SK-N-SH treated with all-trans-retinoic acid at 6 μM for 48 hours (cell line): ENCODE data around the gene MRTFA.

Experiments used
- ATAC-seq: fragments of 200-7000 bp; cut with Tn5 transposase; 3 replicates; pipeline ENCODE4 v1.9.1; 2020; ENCODE audit warnings: mild to moderate bottlenecking, moderate library complexity
- ARNTL ChIP-seq: fragments of 450-650 bp; formaldehyde crosslinking; IDR thresholded peaks from 2 replicates; pipeline ENCODE4 v1.5.0; 2020; ENCODE audit warnings: low read depth, mild to moderate bottlenecking, moderate library complexity, borderline replicate concordance
- BACH2 ChIP-seq: fragments of 250-450 bp; sonication (Bioruptor Pico); IDR thresholded peaks from 2 replicates; pipeline ENCODE4 v1.9.0; 2021; ENCODE audit warnings: mild to moderate bottlenecking, borderline replicate concordance
- CSDC2 ChIP-seq: fragments of 250-450 bp; sonication (Bioruptor Pico); IDR thresholded peaks from 2 replicates; pipeline ENCODE4 v1.5.0; 2020; ENCODE audit warnings: mild to moderate bottlenecking, moderate library complexity
- ESRRG ChIP-seq: fragments of 250-450 bp; sonication (Bioruptor Pico); IDR thresholded peaks from 2 replicates; pipeline ENCODE4 v1.6.1; 2021; ENCODE audit warnings: mild to moderate bottlenecking
- GLIS3 ChIP-seq: fragments of 250-450 bp; sonication (Bioruptor Pico); IDR thresholded peaks from 2 replicates; pipeline ENCODE4 v1.5.0; 2020; ENCODE audit warnings: mild to moderate bottlenecking, moderate library complexity
- ISL1 ChIP-seq: fragments of 250-450 bp; sonication (Bioruptor Pico); IDR thresholded peaks from 2 replicates; pipeline ENCODE4 v2.1.2; 2022; ENCODE audit warnings: mild to moderate bottlenecking, moderate library complexity
- OSR1 ChIP-seq: fragments of 250-450 bp; sonication (Bioruptor Pico); IDR thresholded peaks from 2 replicates; pipeline ENCODE4 v1.8.0; 2022; ENCODE audit warnings: moderate library complexity, mild to moderate bottlenecking, inconsistent platforms
- PPARA ChIP-seq: fragments of 250-450 bp; sonication (Bioruptor Pico); IDR thresholded peaks from 2 replicates; pipeline ENCODE4 v1.5.0; 2020; ENCODE audit warnings: mild to moderate bottlenecking, borderline replicate concordance
- RARB ChIP-seq: fragments of 250-450 bp; sonication (Bioruptor Pico); IDR thresholded peaks from 2 replicates; pipeline ENCODE4 v1.8.0; 2021; ENCODE audit warnings: mild to moderate bottlenecking, moderate library complexity
- SNAI2 ChIP-seq: fragments of 250-450 bp; sonication (Bioruptor Pico); IDR thresholded peaks from 2 replicates; pipeline ENCODE4 v1.5.0; 2020; ENCODE audit warnings: mild to moderate bottlenecking, moderate library complexity
- TCF4 ChIP-seq: fragments of 250-450 bp; sonication (Bioruptor Pico); IDR thresholded peaks from 2 replicates; pipeline ENCODE4 v1.8.0; 2021; ENCODE audit warnings: mild to moderate bottlenecking, moderate library complexity, borderline replicate concordance
- TOX ChIP-seq: fragments of 250-450 bp; sonication (Bioruptor Pico); IDR thresholded peaks from 2 replicates; pipeline ENCODE4 v1.8.0; 2021; ENCODE audit warnings: mild to moderate bottlenecking, moderate library complexity, borderline replicate concordance
- ZC3H10 ChIP-seq: fragments of 250-450 bp; sonication (Bioruptor Pico); IDR thresholded peaks from 2 replicates; pipeline ENCODE4 v1.5.1; 2021; ENCODE audit warnings: mild to moderate bottlenecking, moderate library complexity
- ZFP3 ChIP-seq: fragments of 250-450 bp; sonication (Bioruptor Pico); IDR thresholded peaks from 2 replicates; pipeline ENCODE4 v1.5.0; 2020; ENCODE audit warnings: mild to moderate bottlenecking, moderate library complexity
- ZFP30 ChIP-seq: fragments of 450-650 bp; formaldehyde crosslinking; IDR thresholded peaks from 2 replicates; pipeline ENCODE4 v1.5.0; 2022; ENCODE audit warnings: mild to moderate bottlenecking, moderate library complexity
- ZNF565 ChIP-seq: fragments of 450-650 bp; formaldehyde crosslinking; conservative IDR thresholded peaks from 2 replicates; pipeline ENCODE4 v1.5.0; 2020; ENCODE audit warnings: low read depth, mild to moderate bottlenecking, moderate library complexity
- ZNF70 ChIP-seq: fragments of 450-650 bp; formaldehyde crosslinking; IDR thresholded peaks from 2 replicates; pipeline ENCODE4 v1.5.0; 2020; ENCODE audit warnings: mild to moderate bottlenecking, moderate library complexity
- ZNF8 ChIP-seq: fragments of 450-650 bp; formaldehyde crosslinking; IDR thresholded peaks from 2 replicates; pipeline ENCODE4 v1.5.0; 2020; ENCODE audit warnings: mild to moderate bottlenecking, moderate library complexity
- TF ChIP-seq, protein P1 (sequence below): fragments of 250-450 bp; sonication (Bioruptor Pico); IDR thresholded peaks from 2 replicates; pipeline ENCODE4 v1.8.0; 2021; ENCODE audit warnings: low read depth, mild to moderate bottlenecking, moderate library complexity, borderline replicate concordance
- TF ChIP-seq, protein P2 (sequence below): fragments of 250-450 bp; sonication (Bioruptor Pico); IDR thresholded peaks from 2 replicates; pipeline ENCODE4 v1.5.0; 2020; ENCODE audit warnings: mild to moderate bottlenecking, moderate library complexity
- TF ChIP-seq, protein P3 (sequence below): fragments of 250-450 bp; sonication (Bioruptor Pico); IDR thresholded peaks from 2 replicates; pipeline ENCODE4 v1.5.1; 2021; ENCODE audit warnings: mild to moderate bottlenecking, moderate library complexity
- TF ChIP-seq, protein P4 (sequence below): fragments of 250-450 bp; sonication (Bioruptor Pico); IDR thresholded peaks from 2 replicates; pipeline ENCODE4 v1.5.1; 2020; ENCODE audit warnings: low read depth, mild to moderate bottlenecking, moderate library complexity
- TF ChIP-seq, protein P5 (sequence below): fragments of 250-450 bp; sonication (Bioruptor Pico); IDR thresholded peaks from 2 replicates; pipeline ENCODE4 v1.8.0; 2020; ENCODE audit warnings: mild to moderate bottlenecking, moderate library complexity, borderline replicate concordance

Gene MRTFA

DNA sequence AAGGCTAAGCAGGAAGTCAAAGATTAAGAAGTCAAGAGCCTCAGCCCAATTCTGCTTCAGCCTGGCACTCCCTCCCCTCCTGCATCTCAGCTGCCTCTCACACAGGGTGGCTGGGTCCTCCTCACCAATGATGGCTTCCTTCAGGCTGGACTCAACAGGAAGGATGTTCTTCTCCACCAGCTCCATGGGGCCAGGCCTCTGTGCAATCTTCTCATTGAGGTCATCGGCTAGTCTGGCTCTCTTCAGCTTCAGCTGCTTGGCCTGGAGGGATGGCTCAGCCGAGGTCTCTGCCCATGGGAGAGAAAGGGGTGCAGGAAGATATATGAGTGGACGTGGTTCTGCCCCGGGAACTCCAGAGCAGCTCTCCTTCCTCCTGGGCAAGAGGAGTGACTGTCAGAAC is 207.0 kb downstream of the MRTFA start:
- no peak for ATAC-seq
- TF ChIP-seq, protein P1, sequence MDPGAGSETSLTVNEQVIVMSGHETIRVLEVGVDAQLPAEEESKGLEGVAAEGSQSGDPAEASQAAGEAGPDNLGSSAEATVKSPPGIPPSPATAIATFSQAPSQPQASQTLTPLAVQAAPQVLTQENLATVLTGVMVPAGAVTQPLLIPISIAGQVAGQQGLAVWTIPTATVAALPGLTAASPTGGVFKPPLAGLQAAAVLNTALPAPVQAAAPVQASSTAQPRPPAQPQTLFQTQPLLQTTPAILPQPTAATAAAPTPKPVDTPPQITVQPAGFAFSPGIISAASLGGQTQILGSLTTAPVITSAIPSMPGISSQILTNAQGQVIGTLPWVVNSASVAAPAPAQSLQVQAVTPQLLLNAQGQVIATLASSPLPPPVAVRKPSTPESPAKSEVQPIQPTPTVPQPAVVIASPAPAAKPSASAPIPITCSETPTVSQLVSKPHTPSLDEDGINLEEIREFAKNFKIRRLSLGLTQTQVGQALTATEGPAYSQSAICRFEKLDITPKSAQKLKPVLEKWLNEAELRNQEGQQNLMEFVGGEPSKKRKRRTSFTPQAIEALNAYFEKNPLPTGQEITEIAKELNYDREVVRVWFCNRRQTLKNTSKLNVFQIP, result no peak
- TF ChIP-seq ZNF8 (CRISPR knock-in tag) (no peak), ARNTL (CRISPR knock-in tag) (no peak), CSDC2 (CRISPR knock-in tag) (no peak), OSR1 (CRISPR knock-in tag) (no peak)
- TF ChIP-seq, protein P2, sequence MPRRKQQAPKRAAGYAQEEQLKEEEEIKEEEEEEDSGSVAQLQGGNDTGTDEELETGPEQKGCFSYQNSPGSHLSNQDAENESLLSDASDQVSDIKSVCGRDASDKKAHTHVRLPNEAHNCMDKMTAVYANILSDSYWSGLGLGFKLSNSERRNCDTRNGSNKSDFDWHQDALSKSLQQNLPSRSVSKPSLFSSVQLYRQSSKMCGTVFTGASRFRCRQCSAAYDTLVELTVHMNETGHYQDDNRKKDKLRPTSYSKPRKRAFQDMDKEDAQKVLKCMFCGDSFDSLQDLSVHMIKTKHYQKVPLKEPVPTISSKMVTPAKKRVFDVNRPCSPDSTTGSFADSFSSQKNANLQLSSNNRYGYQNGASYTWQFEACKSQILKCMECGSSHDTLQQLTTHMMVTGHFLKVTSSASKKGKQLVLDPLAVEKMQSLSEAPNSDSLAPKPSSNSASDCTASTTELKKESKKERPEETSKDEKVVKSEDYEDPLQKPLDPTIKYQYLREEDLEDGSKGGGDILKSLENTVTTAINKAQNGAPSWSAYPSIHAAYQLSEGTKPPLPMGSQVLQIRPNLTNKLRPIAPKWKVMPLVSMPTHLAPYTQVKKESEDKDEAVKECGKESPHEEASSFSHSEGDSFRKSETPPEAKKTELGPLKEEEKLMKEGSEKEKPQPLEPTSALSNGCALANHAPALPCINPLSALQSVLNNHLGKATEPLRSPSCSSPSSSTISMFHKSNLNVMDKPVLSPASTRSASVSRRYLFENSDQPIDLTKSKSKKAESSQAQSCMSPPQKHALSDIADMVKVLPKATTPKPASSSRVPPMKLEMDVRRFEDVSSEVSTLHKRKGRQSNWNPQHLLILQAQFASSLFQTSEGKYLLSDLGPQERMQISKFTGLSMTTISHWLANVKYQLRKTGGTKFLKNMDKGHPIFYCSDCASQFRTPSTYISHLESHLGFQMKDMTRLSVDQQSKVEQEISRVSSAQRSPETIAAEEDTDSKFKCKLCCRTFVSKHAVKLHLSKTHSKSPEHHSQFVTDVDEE (CRISPR knock-in tag), result no peak
- TF ChIP-seq, protein P3, sequence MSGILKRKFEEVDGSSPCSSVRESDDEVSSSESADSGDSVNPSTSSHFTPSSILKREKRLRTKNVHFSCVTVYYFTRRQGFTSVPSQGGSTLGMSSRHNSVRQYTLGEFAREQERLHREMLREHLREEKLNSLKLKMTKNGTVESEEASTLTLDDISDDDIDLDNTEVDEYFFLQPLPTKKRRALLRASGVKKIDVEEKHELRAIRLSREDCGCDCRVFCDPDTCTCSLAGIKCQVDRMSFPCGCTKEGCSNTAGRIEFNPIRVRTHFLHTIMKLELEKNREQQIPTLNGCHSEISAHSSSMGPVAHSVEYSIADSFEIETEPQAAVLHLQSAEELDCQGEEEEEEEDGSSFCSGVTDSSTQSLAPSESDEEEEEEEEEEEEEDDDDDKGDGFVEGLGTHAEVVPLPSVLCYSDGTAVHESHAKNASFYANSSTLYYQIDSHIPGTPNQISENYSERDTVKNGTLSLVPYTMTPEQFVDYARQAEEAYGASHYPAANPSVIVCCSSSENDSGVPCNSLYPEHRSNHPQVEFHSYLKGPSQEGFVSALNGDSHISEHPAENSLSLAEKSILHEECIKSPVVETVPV, result no peak

DNA sequence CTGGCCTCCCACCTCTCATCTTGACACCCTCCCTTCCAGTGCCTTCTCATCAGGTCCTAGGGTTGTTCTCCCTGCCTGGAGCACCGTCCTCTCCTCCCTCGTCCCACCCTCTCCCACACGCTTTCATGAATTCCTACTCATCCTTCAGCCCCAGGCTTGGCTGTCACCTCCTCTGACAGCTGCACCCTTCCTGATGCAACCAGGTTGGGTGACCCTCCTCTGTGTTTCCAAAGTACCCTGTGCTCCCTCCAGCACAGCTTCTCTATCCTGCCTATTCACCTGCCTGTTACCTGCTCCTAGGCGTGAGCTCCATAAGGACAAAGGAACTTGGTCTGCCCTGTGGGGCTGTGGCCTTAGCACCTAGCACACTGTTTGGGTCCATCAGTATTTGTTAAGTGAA is 207.7 kb downstream of the MRTFA start:
- TF ChIP-seq ISL1 (no peak), ZNF8 (CRISPR knock-in tag) (no peak), SNAI2 (CRISPR knock-in tag) (no peak), GLIS3 (CRISPR knock-in tag) (no peak), BACH2 (no peak), ARNTL (CRISPR knock-in tag) (no peak), ZNF70 (CRISPR knock-in tag) (no peak)
- TF ChIP-seq, protein P4, sequence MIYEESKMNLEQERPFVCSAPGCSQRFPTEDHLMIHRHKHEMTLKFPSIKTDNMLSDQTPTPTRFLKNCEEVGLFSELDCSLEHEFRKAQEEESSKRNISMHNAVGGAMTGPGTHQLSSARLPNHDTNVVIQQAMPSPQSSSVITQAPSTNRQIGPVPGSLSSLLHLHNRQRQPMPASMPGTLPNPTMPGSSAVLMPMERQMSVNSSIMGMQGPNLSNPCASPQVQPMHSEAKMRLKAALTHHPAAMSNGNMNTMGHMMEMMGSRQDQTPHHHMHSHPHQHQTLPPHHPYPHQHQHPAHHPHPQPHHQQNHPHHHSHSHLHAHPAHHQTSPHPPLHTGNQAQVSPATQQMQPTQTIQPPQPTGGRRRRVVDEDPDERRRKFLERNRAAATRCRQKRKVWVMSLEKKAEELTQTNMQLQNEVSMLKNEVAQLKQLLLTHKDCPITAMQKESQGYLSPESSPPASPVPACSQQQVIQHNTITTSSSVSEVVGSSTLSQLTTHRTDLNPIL (CRISPR knock-in tag), result no peak
- ATAC-seq, result no peak

DNA sequence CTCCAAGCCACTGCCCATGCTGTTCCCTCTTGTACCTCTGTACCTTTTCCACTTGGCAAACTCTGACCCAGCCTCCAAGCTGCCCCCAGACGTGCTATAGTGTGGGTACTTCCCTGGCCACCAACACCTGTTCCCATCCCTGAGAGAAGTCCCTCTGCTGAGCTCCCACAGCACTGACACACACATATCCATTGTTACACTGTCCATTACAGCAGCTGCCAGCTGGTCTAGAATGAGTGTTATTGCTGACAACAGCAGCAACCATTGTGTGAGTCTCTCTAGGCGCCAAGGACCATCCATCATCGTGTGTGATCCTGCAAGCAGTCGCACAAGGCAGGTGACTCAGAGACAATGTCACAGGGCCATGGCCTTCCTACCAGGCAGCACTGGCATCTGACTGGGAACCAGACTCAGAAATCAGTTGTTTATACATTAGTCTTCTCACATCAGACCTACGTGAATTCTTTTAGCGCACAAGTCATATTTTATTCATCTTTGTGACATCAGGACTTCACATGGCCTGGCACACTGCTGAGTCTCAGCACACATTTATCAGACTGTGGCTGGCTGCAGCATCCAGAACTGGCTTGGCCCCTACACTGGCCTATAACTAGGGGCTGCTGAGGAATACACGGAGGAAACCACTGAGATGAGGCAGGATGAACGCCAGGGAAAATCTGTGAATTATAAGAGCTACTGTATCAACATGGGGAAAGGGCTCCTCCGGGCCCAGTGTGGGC is 209.8 kb downstream of the MRTFA start:
- ATAC-seq, result no peak
- TF ChIP-seq CSDC2 (CRISPR knock-in tag) (no peak), ZFP3 (CRISPR knock-in tag) (no peak), TCF4 (CRISPR knock-in tag) (no peak), SNAI2 (CRISPR knock-in tag) (no peak), ZNF8 (CRISPR knock-in tag) (no peak), OSR1 (CRISPR knock-in tag) (no peak), RARB (CRISPR knock-in tag) (no peak), ZNF70 (CRISPR knock-in tag) (no peak), ZFP30 (CRISPR knock-in tag) (no peak), TOX (CRISPR knock-in tag) (no peak), ESRRG (CRISPR knock-in tag) (no peak), PPARA (CRISPR knock-in tag) (no peak), ZNF565 (CRISPR knock-in tag) (no peak), ZC3H10 (no peak), BACH2 (no peak), GLIS3 (CRISPR knock-in tag) (no peak)
- TF ChIP-seq, protein P1, result no peak
- TF ChIP-seq, protein P5, sequence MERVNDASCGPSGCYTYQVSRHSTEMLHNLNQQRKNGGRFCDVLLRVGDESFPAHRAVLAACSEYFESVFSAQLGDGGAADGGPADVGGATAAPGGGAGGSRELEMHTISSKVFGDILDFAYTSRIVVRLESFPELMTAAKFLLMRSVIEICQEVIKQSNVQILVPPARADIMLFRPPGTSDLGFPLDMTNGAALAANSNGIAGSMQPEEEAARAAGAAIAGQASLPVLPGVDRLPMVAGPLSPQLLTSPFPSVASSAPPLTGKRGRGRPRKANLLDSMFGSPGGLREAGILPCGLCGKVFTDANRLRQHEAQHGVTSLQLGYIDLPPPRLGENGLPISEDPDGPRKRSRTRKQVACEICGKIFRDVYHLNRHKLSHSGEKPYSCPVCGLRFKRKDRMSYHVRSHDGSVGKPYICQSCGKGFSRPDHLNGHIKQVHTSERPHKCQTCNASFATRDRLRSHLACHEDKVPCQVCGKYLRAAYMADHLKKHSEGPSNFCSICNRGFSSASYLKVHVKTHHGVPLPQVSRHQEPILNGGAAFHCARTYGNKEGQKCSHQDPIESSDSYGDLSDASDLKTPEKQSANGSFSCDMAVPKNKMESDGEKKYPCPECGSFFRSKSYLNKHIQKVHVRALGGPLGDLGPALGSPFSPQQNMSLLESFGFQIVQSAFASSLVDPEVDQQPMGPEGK, result no peak
- TF ChIP-seq, protein P3, result no peak
